ENCODE data around the gene ME1. TPM values are rescaled to one million over a fixed set of nuclear protein-coding genes. Genes with fewer than 3 reads are reported as not detected.
A peak's percentile ranks its signal among the peaks of the same experiment; 100 is the strongest.

Gene ME1
- total RNA-seq, 1 donor from 2014 or later, result 3.5 TPM

GRCh38 chr6:83432636-83433035 is 1.8 kb upstream of the ME1 start:
- no peaks in the 10 kb centered on the region for H3K36me3 Mint-ChIP-seq (ENCODE audit: unreplicated experiment)
- H3K27ac Mint-ChIP-seq (ENCODE audit: unreplicated experiment), result no peak overlapping the region
- peaks cover 3% of the 10 kb centered on the region for H3K9me3 Mint-ChIP-seq (ENCODE audit: unreplicated experiment)
- no peak for TF ChIP-seq CTCF (IDR thresholded peaks at IDR 0.05; ENCODE audit: partially characterized antibody, unreplicated experiment)
- DNase-seq, result no peak
- no peaks in the 10 kb centered on the region for H3K4me1 Mint-ChIP-seq (ENCODE audit: low read depth, unreplicated experiment)
- no peak overlapping the region for H3K4me3 Mint-ChIP-seq (ENCODE audit: unreplicated experiment)
- peaks cover 1% of the 10 kb centered on the region for H3K27me3 Mint-ChIP-seq (ENCODE audit: unreplicated experiment)

DNA sequence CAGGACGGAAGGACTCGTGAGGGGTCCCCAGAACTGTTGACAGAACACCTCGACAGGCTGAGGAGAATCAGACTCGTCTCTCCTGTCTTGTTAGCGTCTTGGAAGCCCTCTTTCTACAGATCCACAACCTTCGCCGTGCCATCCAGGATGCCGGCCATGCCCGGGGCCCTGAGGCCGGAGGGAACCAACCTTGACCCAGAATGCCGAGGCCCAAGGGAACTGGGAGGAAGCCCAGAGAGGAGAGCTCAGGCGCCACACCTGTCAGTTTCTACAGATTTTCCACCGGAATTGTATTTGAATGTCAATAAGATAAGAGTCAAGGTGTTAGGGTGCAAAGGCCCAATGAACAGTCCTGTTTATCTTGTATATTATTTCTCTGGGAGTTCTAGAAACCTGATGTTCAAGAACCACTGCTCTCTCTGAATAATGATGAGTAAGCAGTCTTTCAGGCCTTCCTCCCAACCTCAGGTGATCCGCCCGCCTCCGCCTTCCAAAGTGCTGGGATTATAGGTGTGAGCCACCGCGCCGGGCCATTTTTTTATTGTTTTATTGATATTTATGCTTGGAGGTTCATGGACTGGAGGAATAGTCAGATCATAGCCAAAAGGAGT is 799 bp upstream of the ME1 start:
- Mint-ChIP-seq H3K27ac (ENCODE audit: unreplicated experiment) (no peak overlapping the region), H3K4me3 (ENCODE audit: unreplicated experiment) (peak overlapping the region; percentile 90), H3K4me1 (ENCODE audit: low read depth, unreplicated experiment) (no peaks in the 10 kb centered on the region), H3K36me3 (ENCODE audit: unreplicated experiment) (no peaks in the 10 kb centered on the region), H3K9me3 (ENCODE audit: unreplicated experiment) (peaks cover 3% of the 10 kb centered on the region), H3K27me3 (ENCODE audit: unreplicated experiment) (peaks cover 1% of the 10 kb centered on the region)
- peak; percentile 19 for DNase-seq
- no peak for TF ChIP-seq CTCF (IDR thresholded peaks at IDR 0.05; ENCODE audit: partially characterized antibody, unreplicated experiment)

DNA sequence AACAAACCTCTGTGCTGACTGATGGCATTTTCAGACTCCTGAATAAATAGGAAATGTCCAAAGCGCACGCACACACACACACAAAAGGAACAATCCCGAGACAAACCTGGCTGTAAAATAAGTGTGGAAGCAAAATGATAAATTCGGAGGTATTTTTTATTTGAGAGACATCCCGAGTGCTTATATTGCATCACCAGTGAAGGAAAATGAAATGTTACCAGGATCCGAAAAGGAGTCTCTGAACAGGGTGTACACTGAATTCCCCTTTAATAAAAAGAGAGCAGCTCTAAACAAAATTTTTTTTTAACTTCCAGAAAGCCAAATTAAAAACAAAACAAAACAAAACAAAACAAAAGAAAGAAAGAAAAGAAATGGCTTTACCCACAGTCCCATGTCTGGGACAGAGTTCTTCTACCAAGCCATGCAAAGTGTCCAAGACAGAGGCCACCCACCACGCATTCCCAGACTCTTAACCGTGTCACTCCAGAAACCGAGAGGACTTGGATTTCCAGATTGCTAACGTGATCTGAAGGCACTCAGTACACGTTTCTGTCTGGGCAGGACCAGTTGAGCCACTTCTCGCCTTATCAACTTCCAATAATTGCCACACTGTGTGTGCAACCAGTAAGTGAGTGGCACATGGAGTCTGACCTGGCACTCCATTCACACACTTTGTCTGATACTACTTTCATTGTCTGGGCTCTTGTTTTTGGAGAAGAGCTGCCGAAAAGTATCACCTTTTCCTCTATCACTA is 817 bp downstream of the ME1 start:
- no peaks in the 10 kb centered on the region for H3K36me3 Mint-ChIP-seq (ENCODE audit: unreplicated experiment)
- H3K27me3 Mint-ChIP-seq (ENCODE audit: unreplicated experiment), result peaks cover 1% of the 10 kb centered on the region
- peak overlapping the region; percentile 81 for H3K4me3 Mint-ChIP-seq (ENCODE audit: unreplicated experiment)
- DNase-seq, result no peak
- no peaks in the 10 kb centered on the region for H3K4me1 Mint-ChIP-seq (ENCODE audit: low read depth, unreplicated experiment)
- H3K9me3 Mint-ChIP-seq (ENCODE audit: unreplicated experiment), result peaks cover 3% of the 10 kb centered on the region
- no peak overlapping the region for H3K27ac Mint-ChIP-seq (ENCODE audit: unreplicated experiment)
- TF ChIP-seq CTCF (IDR thresholded peaks at IDR 0.05; ENCODE audit: partially characterized antibody, unreplicated experiment), result no peak

GRCh38 chr6:83429269-83429668 is 1.6 kb downstream of the ME1 start:
- TF ChIP-seq CTCF (IDR thresholded peaks at IDR 0.05; ENCODE audit: partially characterized antibody, unreplicated experiment), result no peak
- no peak for DNase-seq
- Mint-ChIP-seq H3K27me3 (ENCODE audit: unreplicated experiment) (peaks cover 1% of the 10 kb centered on the region), H3K27ac (ENCODE audit: unreplicated experiment) (no peak overlapping the region), H3K4me3 (ENCODE audit: unreplicated experiment) (no peak overlapping the region), H3K4me1 (ENCODE audit: low read depth, unreplicated experiment) (no peaks in the 10 kb centered on the region), H3K36me3 (ENCODE audit: unreplicated experiment) (no peaks in the 10 kb centered on the region), H3K9me3 (ENCODE audit: unreplicated experiment) (peaks cover 3% of the 10 kb centered on the region)

DNA sequence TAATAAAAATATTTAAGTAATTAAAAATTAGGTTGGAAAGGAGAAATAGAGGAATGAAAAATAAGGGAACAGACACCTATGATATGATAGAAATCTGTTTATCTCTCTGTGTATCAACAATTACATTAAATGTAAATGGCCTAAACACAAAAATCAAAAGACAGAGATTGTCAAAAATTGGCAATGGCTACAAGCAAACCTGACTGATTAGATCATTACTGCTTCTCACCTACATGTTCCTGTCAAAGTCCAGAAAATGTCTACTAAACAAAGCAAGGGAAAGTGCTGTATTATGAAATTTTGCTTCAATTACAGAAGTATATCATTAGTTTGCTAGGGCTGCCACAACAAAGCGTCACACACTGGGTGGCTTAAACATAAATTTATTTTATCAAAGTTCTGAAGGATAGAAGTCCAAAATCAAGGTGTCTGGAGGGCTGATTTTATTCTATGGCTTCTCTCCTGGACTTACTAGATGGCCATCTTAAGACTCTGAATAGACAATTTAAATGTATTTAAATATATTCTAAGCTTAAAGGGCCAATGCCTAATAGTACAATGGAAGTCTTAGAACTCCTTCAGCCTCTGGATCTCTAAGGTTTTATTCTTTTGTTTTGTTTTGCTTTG is 6.3 kb downstream of the ME1 start:
- H3K27ac Mint-ChIP-seq (ENCODE audit: unreplicated experiment), result no peak overlapping the region
- H3K4me3 Mint-ChIP-seq (ENCODE audit: unreplicated experiment), result no peak overlapping the region
- no peaks in the 10 kb centered on the region for H3K36me3 Mint-ChIP-seq (ENCODE audit: unreplicated experiment)
- TF ChIP-seq CTCF (IDR thresholded peaks at IDR 0.05; ENCODE audit: partially characterized antibody, unreplicated experiment), result no peak
- no peaks in the 10 kb centered on the region for H3K27me3 Mint-ChIP-seq (ENCODE audit: unreplicated experiment)
- no peaks in the 10 kb centered on the region for H3K4me1 Mint-ChIP-seq (ENCODE audit: low read depth, unreplicated experiment)
- H3K9me3 Mint-ChIP-seq (ENCODE audit: unreplicated experiment), result no peaks in the 10 kb centered on the region
- DNase-seq, result no peak
